Renal cortical epithelial cell (primary cell): ENCODE data around the gene RUNX3. TPM values are rescaled to one million over a fixed set of nuclear protein-coding genes. Genes with fewer than 3 reads are reported as not detected.
"Not testable (repeated sequence)": the region's sequence is repeated elsewhere in the genome, so short reads cannot be mapped to it uniquely, and the experiment has no call there.

Experiments used
- DNase-seq: peaks from one replicate; pipeline ENCODE4 v3.0.0-alpha.2; 2011; ENCODE audit warnings: low read depth
- total RNA-seq: library from RNA; depleted of rRNA; stranded (reverse); fragments of >200 nt; gene quantifications from 2 replicates; pipeline ENCODE4 v1.2.3, GENCODE V29; 2014

The RUNX3 gene
- total RNA-seq, 1 donor from 2014 or later, result 0.05 TPM

- DNase-seq, result peak; percentile 94
These were observed 15.6 kb downstream of the RUNX3 start for GRCh38 chr1:24914226-24915069.

DNA sequence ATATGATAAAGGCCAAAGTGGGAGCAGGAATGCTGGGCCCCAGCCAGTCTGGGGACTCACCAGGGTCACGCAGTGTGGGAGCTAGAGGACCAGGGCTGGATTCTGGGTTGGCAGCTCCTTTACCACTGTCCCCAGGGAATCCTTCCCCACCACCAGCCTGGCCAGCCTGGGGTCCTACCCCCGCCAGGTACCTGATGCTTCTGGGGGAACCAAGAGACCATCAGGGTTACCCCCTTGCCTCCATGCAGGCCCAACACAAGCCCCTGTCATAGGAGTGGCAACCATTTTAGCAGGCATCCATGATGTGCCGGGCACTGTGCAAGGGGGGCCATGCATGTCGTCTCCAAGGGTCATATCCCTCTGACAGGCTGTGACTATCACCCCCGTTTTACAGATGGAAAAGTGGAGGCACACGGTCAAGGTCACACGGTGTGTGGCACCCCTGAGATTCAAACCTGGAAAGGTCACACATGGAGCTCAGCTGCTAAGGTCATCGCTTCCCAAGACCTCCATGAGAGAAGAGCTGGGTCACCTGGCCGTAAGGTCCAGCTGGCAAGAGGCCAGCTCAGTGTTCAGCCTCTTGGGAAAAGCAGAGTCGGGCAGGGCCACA is 16.4 kb downstream of the RUNX3 start:
- DNase-seq, result no peak

DNA sequence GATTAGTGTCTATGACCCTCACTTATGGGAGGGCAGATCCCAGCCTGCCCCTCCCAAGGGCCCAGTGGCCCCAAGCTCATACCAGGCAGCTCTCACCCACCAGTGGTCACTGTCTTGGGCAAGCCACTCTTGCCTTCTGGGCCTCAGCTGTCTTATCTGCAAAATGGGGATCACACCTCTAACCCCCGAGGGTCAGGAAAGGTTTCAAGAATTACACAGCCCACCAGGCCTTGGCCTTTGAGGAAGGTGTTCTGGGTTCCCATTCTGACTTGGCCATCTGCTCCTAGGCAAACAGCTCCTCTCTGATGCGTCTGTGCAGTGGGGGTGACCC is 16.8 kb downstream of the RUNX3 start:
- no peak for DNase-seq

DNA sequence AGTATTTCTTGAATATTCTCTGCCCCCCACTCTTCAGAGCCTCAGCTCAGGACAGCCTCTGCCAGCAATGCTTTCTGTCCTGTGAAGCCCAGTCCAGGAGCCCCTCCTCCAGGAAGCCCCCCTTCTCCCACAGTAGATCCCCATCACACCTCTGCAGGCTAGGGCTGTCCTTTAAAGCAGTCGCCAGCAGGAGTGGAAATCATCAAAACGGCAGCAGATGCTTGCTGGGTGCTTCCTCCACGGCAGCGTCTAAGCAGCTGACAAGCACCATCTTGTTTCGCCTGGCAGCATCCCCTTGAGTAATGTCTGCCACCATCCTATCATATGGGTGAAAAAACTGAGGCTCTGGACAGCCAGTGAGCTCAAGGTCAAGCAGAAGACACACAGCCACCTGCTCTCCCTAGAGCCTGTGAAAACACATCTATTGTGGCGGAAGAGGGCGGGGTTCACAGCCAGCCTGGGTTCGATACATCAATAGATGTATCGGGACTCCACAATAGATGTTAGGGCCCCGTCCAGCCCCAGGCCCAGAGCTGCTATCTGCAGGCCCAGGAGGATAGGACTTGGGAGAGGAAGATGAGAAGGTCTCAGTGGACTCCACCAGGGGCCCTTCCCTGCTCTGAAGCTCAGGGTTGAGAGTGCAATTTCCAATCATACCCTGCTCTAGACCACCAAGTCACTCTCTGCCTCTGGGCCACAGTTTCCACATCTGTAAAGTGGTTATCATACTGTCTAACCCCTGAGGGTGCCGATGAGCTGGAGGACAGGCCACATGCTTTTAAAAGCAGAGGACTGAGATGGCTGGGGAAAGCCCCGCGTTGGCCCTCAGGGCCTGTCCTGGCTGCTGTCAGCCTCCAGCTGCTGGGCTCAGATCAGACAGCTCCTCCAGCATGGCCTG is 17.5 kb downstream of the RUNX3 start:
- DNase-seq, result no peak

DNA sequence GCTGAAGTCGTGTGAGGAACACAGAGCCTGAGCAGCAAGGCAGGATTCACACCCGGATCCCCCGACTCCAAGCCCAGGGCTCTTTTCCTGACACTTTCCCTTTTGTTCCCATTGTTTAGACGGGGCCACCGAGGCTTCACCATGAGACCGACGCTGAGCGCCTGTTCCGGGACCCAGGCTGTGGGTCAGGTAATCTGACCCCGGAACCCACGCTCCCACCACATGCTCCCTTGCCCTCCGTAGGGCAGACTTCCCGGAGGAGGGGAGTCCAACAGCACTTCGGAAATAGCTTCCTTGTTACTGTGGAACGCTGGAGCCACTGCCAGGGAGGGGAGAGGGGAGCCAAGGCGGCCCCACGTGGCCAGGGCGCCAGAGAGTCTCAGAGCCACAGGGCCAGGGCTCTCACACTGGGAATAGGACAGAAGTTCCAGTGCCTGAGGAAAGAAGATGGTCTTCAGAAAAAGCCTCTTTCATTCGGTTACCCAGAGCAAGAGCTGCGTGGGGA is 18.4 kb downstream of the RUNX3 start:
- DNase-seq, result no peak

DNA sequence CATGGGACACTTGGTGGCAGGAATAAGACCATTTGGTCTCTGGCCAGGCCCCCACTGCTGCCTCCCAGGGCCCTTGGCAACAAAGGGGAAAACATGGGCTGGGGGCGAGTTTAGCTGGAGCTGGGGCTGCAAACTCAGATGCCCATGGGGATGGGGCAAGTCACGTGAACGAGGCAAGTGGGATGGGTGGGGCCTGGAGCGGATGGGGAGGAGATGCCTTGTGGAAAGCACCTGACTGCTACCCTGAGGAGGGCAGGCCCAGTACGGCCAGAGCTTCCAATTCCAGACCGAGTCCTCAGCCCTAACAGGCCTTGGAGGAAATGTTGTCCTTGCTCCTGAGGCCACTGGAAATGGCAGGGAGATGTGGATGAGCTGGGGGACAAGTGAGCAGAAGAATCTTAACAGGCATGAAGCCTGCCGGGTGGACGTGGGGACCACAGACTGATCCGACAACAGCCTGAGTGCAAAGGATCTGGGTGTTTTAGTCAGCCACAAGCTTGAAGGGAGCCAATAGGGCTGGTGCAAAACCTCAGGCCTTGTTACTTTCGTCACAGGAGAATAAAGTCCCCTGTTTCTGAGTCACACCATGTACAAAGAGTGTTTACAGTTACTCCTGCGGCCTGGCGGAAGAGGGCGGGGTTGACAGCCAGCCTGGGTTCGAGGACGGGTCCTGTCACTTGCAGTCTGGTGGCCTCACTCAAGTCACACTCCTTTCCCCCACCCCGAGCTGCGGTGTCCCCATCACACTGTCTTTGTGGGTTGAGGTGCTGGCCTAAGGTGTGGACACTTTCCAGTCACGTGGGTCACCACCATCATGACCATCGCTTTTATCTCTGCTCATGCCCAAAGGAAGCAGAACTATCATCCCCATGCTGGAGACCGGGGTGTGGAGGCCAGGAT is 19.1 kb downstream of the RUNX3 start:
- DNase-seq, result peak; percentile 23

- no peak for DNase-seq
These were observed 19.9 kb downstream of the RUNX3 start for GRCh38 chr1:24910210-24910609.

- peak; percentile 60 for DNase-seq
These were observed 20.6 kb downstream of the RUNX3 start for GRCh38 chr1:24909388-24909898.

GRCh38 chr1:24908591-24909259 is 21.4 kb downstream of the RUNX3 start:
- no peak for DNase-seq

DNA sequence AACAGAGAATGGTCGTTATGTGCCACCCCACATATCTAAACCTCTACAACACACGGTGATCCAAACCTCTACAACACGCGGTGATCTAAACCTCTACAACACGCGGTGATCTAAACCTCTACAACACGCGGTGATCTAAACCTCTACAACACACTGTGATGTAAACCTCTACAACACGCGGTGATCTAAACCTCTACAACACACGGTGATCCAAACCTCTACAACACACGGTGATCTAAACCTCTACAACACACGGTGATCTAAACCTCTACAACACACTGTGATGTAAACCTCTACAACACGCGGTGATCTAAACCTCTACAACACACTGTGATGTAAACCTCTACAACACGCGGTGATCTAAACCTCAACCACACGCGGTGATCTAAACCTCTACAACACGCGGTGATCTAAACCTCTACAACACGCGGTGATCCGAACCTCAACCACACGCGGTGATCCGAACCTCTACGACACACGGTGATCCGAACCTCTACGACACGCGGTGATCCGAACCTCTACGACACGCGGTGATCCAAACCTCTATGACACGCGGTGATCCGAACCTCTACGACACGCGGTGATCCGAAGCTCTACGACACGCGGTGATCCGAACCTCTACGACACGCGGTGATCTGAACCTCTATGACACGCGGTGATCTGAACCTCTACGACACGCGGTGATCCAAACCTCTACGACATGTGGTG is 22.3 kb downstream of the RUNX3 start:
- DNase-seq, result not testable (repeated sequence)

DNA sequence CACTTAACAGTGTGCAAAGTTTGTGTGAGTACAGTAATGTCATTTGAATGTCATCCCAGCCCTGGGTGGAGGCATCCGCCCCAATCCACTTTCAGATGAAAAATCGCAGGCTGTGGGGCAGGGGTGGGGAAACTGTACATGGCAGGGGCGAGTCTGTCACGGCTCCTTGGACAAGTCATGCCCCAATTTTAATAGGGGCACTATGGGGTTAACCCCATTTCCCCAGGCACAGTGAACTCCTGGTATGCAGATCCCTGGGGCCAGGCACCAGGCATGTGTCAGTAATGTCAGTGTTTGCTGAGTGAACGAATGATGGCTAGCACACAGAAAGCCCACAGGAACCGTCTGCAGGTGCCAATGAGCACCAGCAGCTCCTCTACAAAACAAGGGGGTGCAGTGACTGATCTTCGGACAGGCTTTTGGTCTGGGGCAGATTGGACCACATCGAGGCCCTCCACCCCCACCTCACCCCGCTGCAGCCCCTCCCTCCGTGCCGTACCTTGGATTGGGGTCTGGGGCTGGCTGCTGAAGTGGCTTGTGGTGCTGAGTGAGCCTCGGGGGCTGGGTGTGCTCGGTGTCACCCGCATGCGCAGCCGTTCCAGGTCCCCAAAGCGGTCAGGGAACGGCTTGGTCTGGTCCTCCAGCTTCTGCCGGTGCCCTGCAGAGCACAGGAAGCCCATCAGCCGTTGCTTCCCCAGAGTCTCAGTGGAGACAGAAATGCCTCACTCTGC is 23.2 kb downstream of the RUNX3 start:
- no peak for DNase-seq

GRCh38 chr1:24905979-24906720 is 23.9 kb downstream of the RUNX3 start:
- DNase-seq, result no peak

- DNase-seq, result no peak
These were observed 24.6 kb downstream of the RUNX3 start for GRCh38 chr1:24905355-24905978.

- DNase-seq, result no peak
These were observed 25.2 kb downstream of the RUNX3 start for GRCh38 chr1:24904731-24905354.

- DNase-seq, result no peak
These were observed 25.9 kb downstream of the RUNX3 start for GRCh38 chr1:24903955-24904730.

DNA sequence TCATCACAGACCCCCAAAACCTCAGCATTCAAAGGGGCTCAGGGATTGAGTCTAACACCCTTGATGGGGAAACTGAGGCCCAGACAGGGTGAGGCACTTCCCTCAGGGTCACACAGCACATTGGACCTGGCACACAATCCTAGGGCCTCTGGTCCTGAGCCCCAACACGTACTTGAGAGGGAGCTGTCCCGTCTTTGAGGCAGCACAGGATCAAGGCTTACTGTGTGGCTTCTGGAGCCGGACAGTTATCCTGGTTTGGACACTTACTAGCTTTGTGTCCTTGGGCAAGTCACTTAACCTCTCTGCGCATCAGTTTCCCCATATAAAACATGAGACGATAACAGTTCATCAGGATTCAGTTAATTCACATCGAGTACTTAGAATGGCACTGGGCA is 26.5 kb downstream of the RUNX3 start:
- no peak for DNase-seq

GRCh38 chr1:24903011-24903461 is 27.0 kb downstream of the RUNX3 start:
- no peak for DNase-seq
